Upper lobe of right lung (tissue), 1 donor: ENCODE data around the gene PRKCZ. TPM values are rescaled to one million over a fixed set of nuclear protein-coding genes. Genes with fewer than 3 reads are reported as not detected.

Experiments
- ATAC-seq: fragments of 200-7000 bp; cut with Tn5 transposase; one replicate; pipeline ENCODE4 v1.9.1; 2020; ENCODE audit warnings: mild to moderate bottlenecking, moderate library complexity
- DNase-seq: peaks from one replicate; pipeline ENCODE4 v3.0.0-alpha.2; 2020
- H3K27ac ChIP-seq: fragments of 200-600 bp; one replicate; pipeline ENCODE4 v1.8.0; 2022
- H3K27me3 ChIP-seq: fragments of 200-600 bp; one replicate; pipeline ENCODE4 v1.8.0; 2022; ENCODE audit warnings: mild to moderate bottlenecking
- H3K36me3 ChIP-seq: fragments of 200-600 bp; one replicate; pipeline ENCODE4 v1.8.0; 2022
- H3K4me1 ChIP-seq: fragments of 200-600 bp; one replicate; pipeline ENCODE4 v1.8.0; 2022
- H3K4me3 ChIP-seq: fragments of 200-600 bp; one replicate; pipeline ENCODE4 v1.8.0; 2022; ENCODE audit warnings: mild to moderate bottlenecking
- H3K9me3 ChIP-seq: fragments of 200-600 bp; one replicate; pipeline ENCODE4 v1.8.0; 2022
- CTCF ChIP-seq: fragments of 200-600 bp; IDR thresholded peaks from one replicate; pipeline ENCODE4 v1.8.0; 2022; ENCODE audit warnings: antibody characterized with exemption
- intact Hi-C: fragments of 100-400 bp; cut with DNase I; formaldehyde crosslinking; loops from one replicate; pipeline ENCODE4 v1.11.0; 2022
- total RNA-seq: library from RNA; stranded (reverse); fragmentation: NEBNext Ultra II Directional; extraction: Animal tissue kit (Norgen Biotek cat#: 25700); gene quantifications from one replicate; pipeline ENCODE4 v1.2.1, GENCODE V29; 2021
- donor health status: DM: no; HTN: yes; CAD: no; lungs with severe emphysema.

PRKCZ gene
- total RNA-seq, 1 donor from 2014 or later = 121 TPM

GRCh38 chr1:2151252-2151651, 101.0 kb downstream of the PRKCZ start:
- peaks cover 31% of the 10 kb centered on the region for H3K36me3 ChIP-seq
- DNase-seq (no peak), ATAC-seq (peak; percentile 85)
- no peaks in the 10 kb centered on the region for H3K4me1 ChIP-seq
- no peaks in the 10 kb centered on the region for H3K27me3 ChIP-seq
- H3K27ac ChIP-seq = no peak overlapping the region
- H3K4me3 ChIP-seq = no peak overlapping the region
- no peak for TF ChIP-seq CTCF
- H3K9me3 ChIP-seq = no peaks in the 10 kb centered on the region
- intact Hi-C loops = no loop called here

GRCh38 chr1:2151911-2152310, 101.7 kb downstream of the PRKCZ start:
- H3K27ac ChIP-seq = no peak overlapping the region

GRCh38 chr1:2152954-2153353, 102.7 kb downstream of the PRKCZ start:
- ATAC-seq = no peak
- DNase-seq = no peak

More at GRCh38 chr1:2151911-2152310, 101.7 kb downstream of the PRKCZ start:
- DNase-seq (no peak), ATAC-seq (no peak)
- Histone ChIP-seq H3K36me3 (peaks cover 28% of the 10 kb centered on the region), H3K4me1 (no peaks in the 10 kb centered on the region), H3K9me3 (no peaks in the 10 kb centered on the region), H3K27me3 (no peaks in the 10 kb centered on the region), H3K4me3 (no peak overlapping the region)
- intact Hi-C loops = no loop called here
- TF ChIP-seq CTCF = no peak

GRCh38 chr1:2154022-2154421, 103.8 kb downstream of the PRKCZ start:
- peaks cover 27% of the 10 kb centered on the region for H3K36me3 ChIP-seq
- no peak for TF ChIP-seq CTCF
- no peaks in the 10 kb centered on the region for H3K27me3 ChIP-seq
- intact Hi-C loops = no loop called here
- no peaks in the 10 kb centered on the region for H3K4me1 ChIP-seq
- DNase-seq (no peak), ATAC-seq (no peak)
- H3K27ac ChIP-seq = no peak overlapping the region
- H3K9me3 ChIP-seq = no peaks in the 10 kb centered on the region
- no peak overlapping the region for H3K4me3 ChIP-seq

More at GRCh38 chr1:2152954-2153353, 102.7 kb downstream of the PRKCZ start:
- intact Hi-C loops = no loop called here
- TF ChIP-seq CTCF = no peak
- H3K4me1 ChIP-seq = no peaks in the 10 kb centered on the region
- H3K9me3 ChIP-seq = no peaks in the 10 kb centered on the region
- H3K4me3 ChIP-seq = no peak overlapping the region
- H3K36me3 ChIP-seq = peaks cover 27% of the 10 kb centered on the region
- H3K27ac ChIP-seq = no peak overlapping the region
- no peaks in the 10 kb centered on the region for H3K27me3 ChIP-seq

DNA sequence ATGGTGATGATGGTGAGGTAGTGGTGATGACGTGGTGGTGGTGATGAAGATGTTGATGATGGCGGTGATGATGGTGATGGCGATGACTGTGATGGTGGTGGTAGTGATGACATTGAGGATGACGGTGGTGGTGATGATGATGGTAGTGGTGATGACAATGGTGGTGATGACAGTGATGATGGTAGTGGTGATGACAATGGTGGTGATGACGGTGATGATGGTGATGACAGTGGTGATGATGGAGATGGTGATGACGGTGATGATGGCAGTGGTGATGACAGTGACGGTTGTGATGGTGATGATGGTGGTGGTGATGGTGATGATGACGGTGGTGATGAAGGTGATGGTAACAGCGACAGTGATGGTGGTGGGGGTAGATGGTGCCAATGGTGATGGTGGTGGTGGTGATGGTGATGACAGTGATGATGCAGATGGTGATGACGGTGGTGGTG, 105.0 kb downstream of the PRKCZ start:
- no peak overlapping the region for H3K27ac ChIP-seq
- no peak for DNase-seq
- H3K36me3 ChIP-seq = peaks cover 27% of the 10 kb centered on the region
- H3K9me3 ChIP-seq = no peaks in the 10 kb centered on the region
- H3K4me3 ChIP-seq = no peak overlapping the region
- intact Hi-C loops = no loop called here
- TF ChIP-seq CTCF = no peak
- H3K4me1 ChIP-seq = no peaks in the 10 kb centered on the region
- no peaks in the 10 kb centered on the region for H3K27me3 ChIP-seq
- ATAC-seq = no peak

- peaks cover 27% of the 10 kb centered on the region for H3K36me3 ChIP-seq
- TF ChIP-seq CTCF = no peak
- no peak overlapping the region for H3K27ac ChIP-seq
- intact Hi-C loops = no loop called here
- H3K9me3 ChIP-seq = no peaks in the 10 kb centered on the region
- DNase-seq = no peak
- H3K4me3 ChIP-seq = no peak overlapping the region
- no peaks in the 10 kb centered on the region for H3K27me3 ChIP-seq
- ATAC-seq = no peak
- H3K4me1 ChIP-seq = no peaks in the 10 kb centered on the region
These were observed 105.6 kb downstream of the PRKCZ start for GRCh38 chr1:2155788-2156187.
